NCI-H2227 treated with DMSO at 0.1 percent for 48 hours (cell line): ENCODE results near the gene OR2M5.

Experiments
- DNase-seq: peaks from one replicate; lab custom pipeline; 2025; lab: John Stamatoyannopoulos, UW

The OR2M5 gene, protein sequence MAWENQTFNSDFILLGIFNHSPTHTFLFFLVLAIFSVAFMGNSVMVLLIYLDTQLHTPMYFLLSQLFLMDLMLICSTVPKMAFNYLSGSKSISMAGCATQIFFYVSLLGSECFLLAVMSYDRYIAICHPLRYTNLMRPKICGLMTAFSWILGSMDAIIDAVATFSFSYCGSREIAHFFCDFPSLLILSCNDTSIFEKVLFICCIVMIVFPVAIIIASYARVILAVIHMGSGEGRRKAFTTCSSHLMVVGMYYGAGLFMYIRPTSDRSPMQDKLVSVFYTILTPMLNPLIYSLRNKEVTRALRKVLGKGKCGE

DNA sequence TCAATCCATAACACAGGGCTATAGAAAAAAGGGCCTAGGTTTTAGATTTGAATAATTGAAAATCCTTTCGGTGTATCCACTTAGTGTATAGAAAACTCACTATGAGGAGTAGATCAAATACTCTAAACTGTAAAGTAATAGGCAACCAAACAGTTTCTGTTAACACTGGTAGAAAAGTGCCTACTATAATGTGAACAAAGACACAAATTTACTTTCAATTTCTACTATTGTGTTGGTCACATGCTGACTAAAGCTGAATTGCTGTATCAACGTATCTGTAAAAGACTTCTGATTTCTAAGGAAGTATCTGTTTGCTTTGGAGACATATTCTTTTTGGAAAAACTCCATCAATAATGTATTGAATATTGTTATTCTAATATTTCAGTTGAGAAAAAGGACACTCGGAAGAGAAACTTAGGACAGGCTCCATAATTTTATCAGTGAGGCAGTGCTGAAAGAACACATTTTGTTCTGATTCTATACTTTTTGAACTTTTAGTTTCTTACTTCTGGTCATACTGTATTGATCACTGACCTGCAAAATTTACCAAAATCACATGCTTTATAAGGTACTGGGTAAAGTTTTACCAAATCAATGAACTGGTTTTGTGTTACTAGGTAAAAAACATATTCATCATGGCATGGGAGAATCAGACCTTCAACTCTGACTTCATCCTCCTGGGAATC lies at the start of gene OR2M5:
Gene OR2M5 (plus strand): TSS at position 636 of the 686 bp plus-strand sequence. CDS start 0 bp downstream, at position 636.
- no peak for DNase-seq

DNA sequence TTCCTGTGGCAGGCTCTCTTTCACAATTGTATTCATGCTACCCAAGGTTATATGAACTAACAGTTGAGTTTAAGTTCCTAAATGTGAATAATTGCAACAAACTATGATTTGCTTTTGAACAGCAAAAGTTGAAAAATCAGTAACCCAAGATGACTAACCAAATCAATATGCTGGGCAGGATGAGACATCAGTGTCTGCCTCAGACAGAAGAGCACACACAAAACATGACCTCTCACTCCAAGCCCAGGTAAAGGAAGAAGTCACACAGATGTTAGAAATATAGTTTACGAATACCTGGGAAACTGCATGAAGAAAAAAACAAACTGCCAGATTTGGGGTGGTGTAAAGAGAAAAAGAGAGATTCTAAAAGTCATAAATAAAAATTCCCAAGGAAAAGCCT lies 46.4 kb upstream of the OR2M5 start:
- no peak for DNase-seq

DNA sequence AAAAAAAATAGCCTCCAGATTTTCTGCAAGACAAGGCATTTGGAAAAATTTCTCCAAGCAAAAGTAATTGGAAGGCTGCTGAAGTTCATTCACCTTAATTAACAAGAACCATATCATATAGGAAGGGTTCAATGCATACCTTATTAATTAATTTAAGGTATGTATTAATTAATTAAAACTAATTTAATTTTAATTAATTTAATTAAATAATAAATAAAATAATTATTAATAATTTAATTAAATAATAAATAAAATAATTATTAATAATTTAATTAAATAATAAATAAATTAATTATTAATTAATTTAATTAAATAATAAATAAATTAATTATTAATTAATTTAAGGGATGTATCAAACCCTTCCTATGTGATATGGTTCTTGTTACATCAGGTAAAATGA lies 42.1 kb upstream of the OR2M5 start:
- DNase-seq: no peak

DNA sequence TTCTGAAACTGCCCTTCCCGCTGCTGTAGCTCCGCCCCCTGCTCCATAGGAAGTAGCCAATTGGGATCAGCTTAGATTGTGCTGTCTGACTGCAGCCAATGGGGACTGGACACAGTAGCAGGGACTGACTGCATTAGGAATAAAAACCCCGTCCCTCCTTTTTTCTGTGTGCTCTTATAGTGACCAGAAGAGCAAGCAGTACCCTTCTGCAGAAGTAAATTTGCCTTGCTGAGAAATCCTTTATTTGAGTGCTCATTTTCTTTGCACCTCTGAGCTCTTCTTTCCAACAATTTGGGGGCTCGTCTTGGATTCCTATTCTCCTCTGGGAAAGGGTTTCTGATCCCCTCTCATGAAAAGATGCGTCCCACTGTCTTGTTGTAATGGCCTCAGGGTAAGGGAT lies 33.8 kb upstream of the OR2M5 start:
- DNase-seq: no peak

DNA sequence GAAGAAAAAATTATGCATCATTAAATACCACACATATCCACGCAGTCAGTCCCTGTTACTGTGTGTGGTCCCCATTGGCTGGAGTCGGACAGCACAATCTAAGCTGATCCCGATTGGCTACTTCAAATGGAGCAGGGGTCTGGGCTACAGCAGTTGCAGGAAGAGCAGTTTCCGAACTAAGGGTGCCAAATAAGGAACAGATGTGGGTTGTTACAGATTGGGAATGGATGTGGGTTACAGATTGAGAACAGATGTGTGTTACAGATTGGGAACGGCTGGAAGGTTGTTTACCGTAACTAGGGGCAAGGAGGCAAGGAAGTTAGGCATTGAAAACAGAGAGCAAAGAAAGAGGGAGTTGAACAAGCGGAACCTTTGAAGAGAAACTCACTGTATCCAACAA lies 30.1 kb upstream of the OR2M5 start:
- DNase-seq: no peak

DNA sequence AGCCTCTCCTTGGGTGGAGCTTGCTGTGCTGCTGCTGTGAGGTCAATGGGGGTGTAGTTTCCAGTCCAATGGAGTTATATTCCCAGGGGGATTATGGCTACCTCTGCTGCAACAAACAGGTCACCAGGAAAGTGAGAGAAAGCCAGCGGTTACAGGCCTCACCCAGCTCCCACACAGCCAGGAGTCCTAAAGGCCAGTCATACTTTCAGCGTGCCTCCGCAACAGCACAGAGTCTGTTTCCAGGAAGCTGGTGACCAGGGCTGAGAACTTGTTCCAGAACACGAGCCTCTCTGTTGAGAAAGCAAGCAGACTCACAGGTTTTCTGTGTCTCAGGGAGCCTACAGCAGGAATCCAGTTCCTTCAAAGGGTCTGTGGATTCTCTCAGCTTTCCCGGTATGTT lies 17.3 kb upstream of the OR2M5 start:
- no peak for DNase-seq

DNA sequence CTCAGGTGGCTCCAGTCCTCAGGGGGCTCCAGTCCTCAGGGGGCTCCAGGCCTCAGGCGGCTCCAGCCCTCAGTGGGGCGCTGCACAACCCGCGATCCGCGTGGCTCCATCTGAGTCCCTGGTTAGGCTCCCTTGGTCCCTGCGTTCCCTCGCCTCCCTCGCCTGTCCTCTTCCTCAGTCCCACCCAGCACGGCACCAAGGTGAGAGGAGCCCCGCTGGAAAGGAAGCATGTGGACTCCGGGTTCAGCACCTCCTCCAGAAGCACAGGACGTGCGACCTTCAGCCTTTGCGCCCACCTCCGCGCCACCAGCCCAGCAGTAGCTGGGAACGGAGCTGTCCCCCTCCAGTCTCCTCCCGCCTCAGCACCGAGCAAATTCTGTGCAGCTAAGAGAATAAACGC lies 8.1 kb upstream of the OR2M5 start:
- DNase-seq: no peak

DNA sequence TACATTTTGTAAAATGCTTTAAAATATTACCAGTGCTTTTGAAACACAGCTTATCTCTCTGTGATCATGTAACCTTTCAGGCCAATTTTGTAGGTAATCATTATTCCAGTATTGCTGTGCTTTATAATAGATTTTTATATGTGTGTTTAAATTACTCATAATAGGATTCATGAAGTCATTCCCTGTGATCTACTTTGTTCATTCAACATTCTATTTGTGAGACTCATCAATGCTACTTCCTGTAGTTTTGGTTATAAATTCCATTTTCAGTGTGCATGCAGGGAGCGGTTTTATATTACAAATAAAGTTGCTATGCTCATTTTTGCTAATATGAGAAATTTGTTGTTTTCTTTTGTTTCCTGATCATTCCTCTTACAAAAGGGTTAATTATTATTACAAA lies 4.1 kb upstream of the OR2M5 start:
- DNase-seq: no peak

DNA sequence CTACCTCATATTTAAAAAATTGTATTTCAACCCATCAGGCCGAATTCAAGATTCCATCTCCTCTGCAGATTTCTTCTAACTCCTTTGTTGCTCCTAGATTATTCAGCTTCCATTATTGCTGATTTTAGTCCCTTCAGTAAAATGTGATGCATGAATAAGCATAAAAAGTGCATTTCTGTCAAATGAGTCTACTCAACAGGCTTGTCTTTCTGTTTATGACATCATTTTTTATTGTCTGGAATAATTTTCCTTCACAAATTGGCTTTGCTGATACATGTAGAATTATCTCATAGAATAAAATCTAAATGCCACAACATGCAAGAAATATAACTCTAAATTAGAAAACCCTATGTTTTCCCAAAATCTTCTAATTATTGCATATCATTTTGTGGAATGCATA lies 1.6 kb upstream of the OR2M5 start:
- no peak for DNase-seq

DNA sequence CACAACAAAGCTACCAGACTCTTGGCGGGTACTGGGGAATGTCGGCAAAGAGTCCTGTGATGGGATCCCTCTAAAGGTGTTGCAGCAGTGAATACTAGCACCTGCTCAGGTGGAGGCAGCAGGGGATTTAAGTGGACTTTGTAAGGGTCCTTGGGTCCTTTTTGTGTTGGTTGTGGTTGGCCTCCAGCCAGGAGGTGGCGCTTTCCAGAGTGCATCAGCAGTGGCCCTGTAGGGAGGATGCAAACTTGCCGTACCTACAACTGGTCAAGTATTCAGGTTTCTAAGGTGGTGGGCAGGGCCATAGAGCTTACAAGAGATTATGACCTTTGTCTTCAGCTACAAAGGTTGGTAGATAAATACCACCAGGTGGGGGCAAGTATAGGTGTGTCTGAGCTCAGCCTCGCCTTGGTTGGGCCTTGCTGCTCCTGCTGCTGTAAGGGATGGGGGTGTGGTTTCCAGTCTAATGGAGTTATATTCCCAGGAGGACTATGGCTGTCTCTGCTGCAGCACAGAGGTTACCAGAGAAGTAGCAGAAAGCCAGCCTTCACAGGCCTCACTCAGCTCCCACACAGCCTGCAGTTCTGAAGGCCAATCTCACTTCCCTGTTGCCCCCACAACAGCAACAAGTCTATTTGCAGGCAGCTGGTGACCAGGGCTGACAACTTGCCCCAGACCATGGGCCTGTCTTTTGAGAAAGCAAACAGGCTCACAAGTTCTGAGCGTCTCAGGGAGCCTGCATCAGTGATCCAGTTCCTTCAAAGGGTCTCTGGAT lies 7.3 kb downstream of the OR2M5 start:
- DNase-seq: no peak

DNA sequence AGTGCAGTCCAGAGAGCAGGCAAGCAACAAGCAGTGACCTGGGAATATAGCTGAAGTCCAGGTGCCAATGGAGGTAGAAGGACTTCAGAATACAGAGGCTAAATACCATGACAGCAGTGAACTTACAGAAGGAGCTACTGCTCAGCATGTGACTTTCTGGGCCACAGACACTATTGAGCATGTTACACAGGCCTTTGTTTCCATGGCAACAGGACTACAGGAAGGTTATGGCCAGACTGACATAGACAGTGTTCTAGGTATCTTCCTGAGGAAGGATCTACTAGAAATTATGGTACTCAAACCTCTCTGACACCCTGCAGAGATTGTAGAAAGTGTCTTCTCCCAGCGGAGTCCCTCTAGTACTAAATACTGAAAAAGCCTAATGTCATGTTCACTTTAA lies 11.0 kb downstream of the OR2M5 start:
- no peak for DNase-seq

DNA sequence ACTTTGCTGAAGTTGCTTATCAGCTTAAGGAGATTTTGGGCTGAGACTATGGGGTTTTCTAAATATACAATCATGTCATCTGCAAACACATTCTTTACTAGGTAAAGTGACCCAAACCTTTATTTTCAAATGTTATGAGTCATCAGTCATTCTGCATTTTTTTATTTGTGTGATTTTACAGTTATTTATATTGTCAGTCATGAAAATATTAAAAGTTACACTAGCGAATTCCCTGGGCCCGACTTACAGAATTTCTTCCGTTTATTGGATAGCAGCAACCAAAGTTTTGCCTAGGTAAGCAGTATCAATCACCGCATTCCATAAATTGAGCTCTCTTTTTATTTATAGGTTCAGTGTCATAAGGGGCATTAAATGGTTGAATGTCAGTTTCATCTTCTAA lies 13.8 kb downstream of the OR2M5 start:
- DNase-seq: no peak

DNA sequence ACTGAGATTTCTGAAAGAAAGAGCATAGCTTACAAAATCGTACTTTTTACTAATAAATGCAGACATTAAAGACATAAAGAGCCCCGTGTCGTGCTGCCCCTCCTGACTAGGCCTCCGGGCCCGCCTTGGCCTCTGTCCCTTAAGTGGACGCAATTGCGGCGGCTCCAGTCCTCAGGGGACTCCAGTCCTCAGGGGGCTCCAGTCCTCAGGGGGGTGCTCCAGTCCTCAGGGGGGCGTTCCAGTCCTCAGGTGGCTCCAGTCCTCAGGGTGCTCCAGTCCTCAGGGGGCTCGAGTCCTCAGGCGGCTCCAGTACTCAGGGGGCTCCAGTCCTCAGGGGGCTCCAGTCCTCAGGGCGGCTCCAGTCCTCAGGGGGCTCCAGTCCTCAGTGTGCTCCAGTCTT lies 19.1 kb downstream of the OR2M5 start:
- DNase-seq: no peak

DNA sequence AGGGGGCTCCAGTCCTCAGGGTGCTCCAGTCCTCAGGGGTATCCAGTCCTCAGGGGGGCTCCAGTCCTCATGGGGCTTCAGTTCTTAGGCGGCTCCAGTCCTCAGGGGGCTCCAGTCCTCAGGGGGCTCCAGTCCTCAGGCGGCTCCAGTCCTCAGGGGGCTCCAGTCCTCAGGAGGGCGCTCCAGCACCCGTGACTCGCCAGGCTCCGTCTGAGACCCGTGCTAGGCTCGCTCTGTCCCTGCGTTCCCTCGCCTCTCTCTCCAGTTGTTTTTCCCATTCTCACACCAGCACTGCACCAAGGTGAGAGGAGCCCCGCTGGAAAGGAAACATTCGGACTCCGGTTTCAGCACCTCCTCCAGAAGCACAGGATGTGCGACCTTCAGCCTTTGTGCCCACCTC lies 20.2 kb downstream of the OR2M5 start:
- DNase-seq: no peak

DNA sequence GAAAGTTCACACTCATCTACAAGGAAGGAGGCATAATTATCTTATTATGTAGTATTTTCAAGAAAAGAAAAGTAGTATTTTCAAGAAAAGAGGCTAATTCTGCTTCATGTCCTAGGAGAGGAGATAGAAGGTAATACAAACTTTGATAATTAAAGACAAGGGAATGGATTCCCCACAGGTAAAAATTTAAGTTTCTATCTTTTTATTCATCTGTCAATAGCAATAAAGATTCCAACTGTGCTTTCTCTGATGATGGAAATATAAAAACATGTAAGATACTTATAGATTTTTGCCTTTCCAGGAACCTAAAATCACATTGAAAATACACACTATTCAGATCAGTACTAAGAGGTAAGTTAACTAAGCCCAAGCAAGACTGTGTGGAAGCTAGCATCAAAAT lies 29.6 kb downstream of the OR2M5 start, which contains the start of gene OR2M2:
Gene OR2M2 (plus strand): TSS at position 301 of the 400 bp plus-strand sequence. CDS start 5,165 bp downstream, outside the sequence.
- DNase-seq: no peak

DNA sequence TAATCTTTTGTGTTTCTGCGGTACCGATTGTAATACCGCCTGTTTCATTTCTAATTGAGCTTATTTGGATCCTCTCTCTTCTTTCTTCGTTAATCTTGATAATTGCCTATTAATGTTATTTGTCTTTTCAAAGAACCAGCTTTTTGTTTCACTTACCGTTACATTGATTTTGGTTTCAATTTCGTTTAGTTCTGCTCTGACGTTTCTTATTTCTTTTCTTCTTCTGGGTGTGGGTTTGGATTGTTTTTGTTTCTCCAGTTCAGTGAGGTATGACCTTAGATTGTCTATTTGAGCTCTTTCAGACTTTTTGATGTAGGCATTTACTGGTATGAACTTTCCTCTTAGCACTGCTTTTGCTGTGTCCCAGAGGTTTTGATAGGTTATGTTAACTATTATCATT lies 39.0 kb downstream of the OR2M5 start:
- DNase-seq: no peak

DNA sequence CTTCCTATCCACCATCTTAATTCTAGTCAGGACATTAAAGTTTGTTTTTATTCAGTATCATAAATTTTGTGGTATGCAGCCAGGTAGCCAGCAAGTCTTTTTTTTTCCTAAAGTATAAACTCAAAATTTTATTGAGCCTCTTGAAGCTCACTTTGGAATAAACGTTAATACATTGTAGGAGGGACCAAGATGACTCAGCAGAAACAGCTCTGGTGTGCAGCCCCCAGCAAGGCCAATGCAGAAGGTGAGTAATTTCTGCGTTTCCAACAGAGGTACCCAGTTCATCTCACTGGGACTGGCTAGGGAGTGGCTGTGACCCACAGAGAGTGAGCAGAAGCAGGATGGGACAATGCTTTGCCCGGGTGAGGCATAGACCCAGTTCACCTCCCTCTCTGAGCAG lies 42.4 kb downstream of the OR2M5 start:
- no peak for DNase-seq

DNA sequence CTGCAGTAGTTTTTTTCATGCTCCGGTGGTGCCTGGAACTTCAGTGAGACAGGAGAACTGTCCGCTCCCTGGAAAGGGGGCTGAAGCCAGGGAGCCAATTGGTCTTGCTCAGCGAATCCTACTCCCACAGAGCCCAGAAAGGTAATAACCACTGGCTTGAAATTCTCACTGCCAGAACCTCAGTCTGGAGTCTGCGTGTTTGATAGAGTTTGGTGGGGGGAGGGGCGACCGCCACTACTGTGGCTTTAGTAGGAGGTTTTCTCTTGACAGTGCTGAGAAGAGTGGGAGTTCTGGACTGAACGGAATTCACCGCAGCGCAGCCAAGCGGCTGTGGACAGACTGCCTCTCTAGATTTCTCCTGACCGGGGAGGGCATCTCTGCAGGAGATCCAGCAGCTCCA lies 44.1 kb downstream of the OR2M5 start:
- no peak for DNase-seq

DNA sequence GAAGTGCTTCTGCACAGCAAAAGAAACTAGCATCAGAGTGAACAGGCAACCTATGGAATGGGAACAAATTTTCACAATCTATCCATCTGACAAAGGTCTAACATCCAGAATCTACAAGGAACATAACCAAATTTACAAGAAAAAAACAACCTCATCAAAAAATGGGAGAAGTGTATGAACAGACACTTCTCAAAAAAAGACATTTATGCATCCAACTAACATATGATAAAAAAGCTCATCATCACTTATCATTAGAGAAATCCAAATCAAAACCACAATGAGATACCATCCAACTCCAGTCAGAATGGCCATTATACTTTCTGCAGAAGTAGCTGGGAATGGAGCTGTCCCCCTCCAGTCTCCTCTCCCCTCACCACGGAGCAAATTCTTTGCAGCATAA lies 49.2 kb downstream of the OR2M5 start:
- DNase-seq: no peak
